GM19328 (cell line): ENCODE measurements around the gene MBNL3.
"Not testable (repeated sequence)": the region's sequence is repeated elsewhere in the genome, so short reads cannot be mapped to it uniquely, and the experiment has no call there.

ENCODE experiments used
- ATAC-seq: cut with Tn5 transposase; IDR thresholded peaks from one replicate; pipeline ENCODE4 v1.9.1; 2021; ENCODE audit warnings: mild to moderate bottlenecking, moderate library complexity; ENCODE audit not compliant: unreplicated experiment

Gene MBNL3

GRCh38 chrX:132480581-132481203 is 8.1 kb downstream of the MBNL3 start:
- peak; percentile 88 for ATAC-seq

- ATAC-seq: no peak
Observed at GRCh38 chrX:132474544-132475248, 14.1 kb downstream of the MBNL3 start.

- ATAC-seq: no peak
Observed at GRCh38 chrX:132472397-132472796, 16.4 kb downstream of the MBNL3 start.

GRCh38 chrX:132470831-132471230 is 18.0 kb downstream of the MBNL3 start:
- ATAC-seq: no peak

GRCh38 chrX:132470179-132470578 is 18.7 kb downstream of the MBNL3 start:
- ATAC-seq: no peak

- no peak for ATAC-seq
Observed at GRCh38 chrX:132468454-132468853, 20.4 kb downstream of the MBNL3 start.

- ATAC-seq: no peak
Observed at GRCh38 chrX:132467989-132468388, 20.8 kb downstream of the MBNL3 start.

- ATAC-seq: no peak
Observed at GRCh38 chrX:132467026-132467425, 21.8 kb downstream of the MBNL3 start.

- ATAC-seq: no peak
Observed at GRCh38 chrX:132463411-132463810, 25.4 kb downstream of the MBNL3 start.

GRCh38 chrX:132461886-132462285 is 27.0 kb downstream of the MBNL3 start:
- ATAC-seq: no peak

GRCh38 chrX:132452911-132453550 is 35.8 kb downstream of the MBNL3 start:
- ATAC-seq: no peak

GRCh38 chrX:132445909-132446308 is 42.9 kb downstream of the MBNL3 start:
- not testable (repeated sequence) for ATAC-seq

GRCh38 chrX:132444936-132445335 is 43.9 kb downstream of the MBNL3 start:
- no peak for ATAC-seq

- no peak for ATAC-seq
Observed at GRCh38 chrX:132443196-132444135, 45.4 kb downstream of the MBNL3 start.

GRCh38 chrX:132442691-132443090 is 46.1 kb downstream of the MBNL3 start:
- ATAC-seq: no peak

- no peak for ATAC-seq
Observed at GRCh38 chrX:132435222-132435621, 53.6 kb downstream of the MBNL3 start.

GRCh38 chrX:132433551-132433950 is 55.3 kb downstream of the MBNL3 start:
- ATAC-seq: no peak

- ATAC-seq: no peak
Observed at GRCh38 chrX:132433001-132433400, 55.8 kb downstream of the MBNL3 start.

- ATAC-seq: no peak
Observed at GRCh38 chrX:132428896-132429295, 59.9 kb downstream of the MBNL3 start.

GRCh38 chrX:132426695-132427281 is 62.0 kb downstream of the MBNL3 start:
- no peak for ATAC-seq
